Adrenal gland (tissue), 12 donors: ENCODE results near the gene SRSF6. TPM values are rescaled to one million over a fixed set of nuclear protein-coding genes. Genes with fewer than 3 reads are reported as not detected.

ENCODE experiments used
- DNase-seq, 7 donors: peaks; one replicate each; pipeline ENCODE4 v3.0.0-alpha.2; 2019 to 2020
- H3K27ac ChIP-seq, 5 donors: fragments of 200-600 bp; sonication (generic) in 4 of 5; 1 replicate in 3 of 5; 2 replicates in 2 of 5; pipeline versions ENCODE4 v1.5.1 to v1.8.0; 2016 to 2020; ENCODE audit warnings: mild to moderate bottlenecking in 1 of 5
- H3K27me3 ChIP-seq: fragments of 200-600 bp; 2 replicates; pipeline ENCODE4 v1.8.0; 2021
- H3K36me3 ChIP-seq, 2 donors: fragments of 200-600 bp; replicated peaks in 1 of 2; 1 replicate in 1 of 2; 2 replicates in 1 of 2; pipeline versions ENCODE4 v1.5.1 to v1.8.0; 2018 to 2022
- H3K4me1 ChIP-seq, 2 donors: fragments of 200-600 bp; replicated peaks in 1 of 2; 1 replicate in 1 of 2; 2 replicates in 1 of 2; pipeline versions ENCODE4 v1.5.1 to v1.8.0; 2018 to 2021
- H3K4me3 ChIP-seq, 4 donors: fragments of 200-600 bp; sonication (generic) in 3 of 4; one replicate each; pipeline ENCODE4 v1.5.1; 2016 to 2018
- H3K9me3 ChIP-seq, 3 donors: fragments of 200-600 bp; sonication (generic) in 1 of 3; replicated peaks in 1 of 3; 1 replicate in 2 of 3; 2 replicates in 1 of 3; pipeline versions ENCODE4 v1.5.1 to v1.8.0; 2016 to 2021
- CTCF ChIP-seq, 6 experiments: fragments of 450-650 bp in 4 of 6; fragments of 200-600 bp in 2 of 6; sonication (generic) in 1 of 6; IDR thresholded peaks; 1 replicate in 5 of 6; 2 replicates in 1 of 6; pipeline versions ENCODE4 v1.5.1 to v1.8.0; 2016 to 2021; ENCODE audit warnings: antibody characterized with exemption in 6 of 6, mild to moderate bottlenecking in 2 of 6, moderate library complexity in 1 of 6
- POLR2A ChIP-seq, 2 donors: fragments of 450-650 bp; IDR thresholded peaks; one replicate each; pipeline ENCODE4 v1.6.1; 2017; ENCODE audit warnings: antibody characterized with exemption in 2 of 2, mild to moderate bottlenecking in 2 of 2, moderate library complexity in 1 of 2
- WGBS, 4 donors: extraction: QIAGEN DNeasy Blood & Tissue Kit in 2 of 4; methylation state at CpG; one replicate each; pipeline versions ENCODE4 v1.1.5 to v1.1.7; 2013 to 2017; 5-methylcytosine and 5-hydroxymethylcytosine counted together
- intact Hi-C, 2 donors: fragments of 100-400 bp; cut with DNase I; formaldehyde crosslinking; loops; one replicate each; pipeline versions ENCODE4 v1.14.1 to v1.15.0; 2022 to 2023
- polyA plus RNA-seq, 3 donors: library from polyadenylated mRNA; stranded (reverse); fragments of 200-250 nt in 2 of 3; fragments of 350-450 nt in 1 of 3; fragmentation: Illumina TruSeq in 1 of 3; extraction: RNeasy Lipid Tissue Mini Kit (QIAGEN cat#74804) in 1 of 3; gene quantifications; one replicate each; pipeline ENCODE4 v1.2.3, GENCODE V29; 2013 to 2014
- small RNA-seq, 2 donors: library from RNA; depleted of rRNA; stranded (forward); fragments of <200 nt; gene quantifications; one replicate each; pipeline ENCODE3, GENCODE V24; 2016
- total RNA-seq, 9 donors: library from RNA; depleted of rRNA in 4 of 9; stranded (reverse); fragments of >200 nt in 4 of 9; fragments of 120-200 nt in 1 of 9; fragmentation: NEBNext Ultra II Directional in 1 of 9; extraction: Animal tissue kit (Norgen Biotek cat#: 25700) in 1 of 9; gene quantifications; one replicate each; pipeline versions ENCODE4 v1.1.0 to v1.2.4, GENCODE V29; 2013 to 2023
- donor health status: healthy with polysubstance abuse.
- donor health status: Bipolar disorder and iron deficiency.
- donor health status: DM: yes; HTN: yes; CAD: no.
- donor health status: DM: no; HTN: no; CAD: no.
- donor health status: DM: no; HTN: no; CAD: no.
- donor health status: DM: yes; HTN: yes; CAD: no.

SRSF6 gene
- total and polyA plus RNA-seq, 12 donors = 42.7 to 188 (median 153) TPM

DNA sequence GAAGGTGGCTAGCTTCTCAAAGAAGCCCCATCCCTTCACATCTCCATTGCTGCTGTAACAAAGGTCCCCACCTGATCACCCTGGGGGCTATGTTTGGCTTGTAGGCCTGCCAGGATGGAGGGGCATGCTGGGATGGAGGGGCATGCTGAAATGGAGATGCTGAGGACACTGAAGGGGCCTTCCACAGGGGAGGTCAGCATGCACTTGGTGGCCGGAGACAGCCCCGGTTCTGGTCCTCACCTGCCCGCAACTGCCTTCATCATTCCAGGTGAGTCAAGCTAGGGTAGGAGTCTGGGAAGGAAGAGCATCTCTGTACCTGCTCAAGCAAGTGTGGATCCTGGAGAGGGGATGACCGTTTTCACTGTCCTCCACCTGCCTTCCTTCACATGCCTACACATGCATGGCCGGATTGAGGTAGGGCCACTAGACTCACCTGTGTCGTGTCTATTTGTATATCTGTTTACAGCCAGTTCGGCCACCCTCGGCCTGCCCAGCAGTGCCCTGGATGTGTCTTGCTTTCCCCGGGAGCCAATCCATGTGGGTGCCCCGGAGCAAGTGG lies 55.8 kb downstream of the SRSF6 start:
- TF ChIP-seq CTCF (IDR thresholded peaks at IDR 0.05) (no peak), POLR2A (IDR thresholded peaks at IDR 0.05) (no peak)
- H3K36me3 ChIP-seq = no peaks in the 10 kb centered on the region
- H3K9me3 ChIP-seq = no peaks in the 10 kb centered on the region
- H3K27ac ChIP-seq = peak overlapping the region in 2 of 5 donors; percentile 43 to 67
- intact Hi-C loops = no loop called here
- peak overlapping the region in 1 of 4 donors; percentile 62 for H3K4me3 ChIP-seq
- WGBS, 4 donors = 41 to 73% (median 65%) methylated on average over 7 to 10 of the region's 10 CpGs
- H3K27me3 ChIP-seq = no peaks in the 10 kb centered on the region
- DNase-seq = no peak
- no peaks in the 10 kb centered on the region for H3K4me1 ChIP-seq

Small RNAs within 50 kb of the gene (small RNA-seq; reads per million reads assigned to genes)
- gene RF00019 = 0 reads per million in 2 donors
- gene RNU6-1251P = 0 to 0.24 reads per million in 2 donors

Other genes starting within 250 kb of the SRSF6 start
- gene L3MBTL1, start 49.8 kb downstream of the SRSF6 start, total RNA-seq = 10 to 100 TPM in 7 of 9 donors, 1 to 10 TPM in 2; 5.2 to 21.9 (median 15.0) TPM
- 10 to 100 TPM in 2 of 3 donors, 1 to 10 TPM in 1; 3.3 to 24.4 (median 10.9) TPM for gene L3MBTL1, start 49.8 kb downstream of the SRSF6 start, polyA plus RNA-seq
- gene SGK2, start 101.1 kb downstream of the SRSF6 start, total RNA-seq = 1 to 10 TPM in 4 of 9 donors, under 1 TPM in 3, not detected in 2; 0.41 to 4.6 (median 1.3) TPM
- 1 to 10 TPM in 2 of 3 donors, under 1 TPM in 1; 0.38 to 4.9 (median 3.1) TPM for gene SGK2, start 101.1 kb downstream of the SRSF6 start, polyA plus RNA-seq
- gene IFT52, start 133.0 kb downstream of the SRSF6 start, total RNA-seq = 10 to 100 TPM; 12.5 to 52.6 (median 23.6) TPM
- 10 to 100 TPM; 17.7 to 29.8 (median 17.8) TPM for gene IFT52, start 133.0 kb downstream of the SRSF6 start, polyA plus RNA-seq
- 1 to 10 TPM in 5 of 9 donors, under 1 TPM in 3, not detected in 1; 0.17 to 6.0 (median 1.2) TPM for gene MYBL2, start 209.2 kb downstream of the SRSF6 start, total RNA-seq
- 1 to 10 TPM in 1 of 3 donors, under 1 TPM in 2; 0.48 to 1.5 (median 0.57) TPM for gene MYBL2, start 209.2 kb downstream of the SRSF6 start, polyA plus RNA-seq